ENCODE data around the gene NRG2. TPM values are rescaled to one million over a fixed set of nuclear protein-coding genes. Genes with fewer than 3 reads are reported as not detected.

The NRG2 gene
- total RNA-seq, 1 experiment from 2014 or later: 0.06 TPM

DNA sequence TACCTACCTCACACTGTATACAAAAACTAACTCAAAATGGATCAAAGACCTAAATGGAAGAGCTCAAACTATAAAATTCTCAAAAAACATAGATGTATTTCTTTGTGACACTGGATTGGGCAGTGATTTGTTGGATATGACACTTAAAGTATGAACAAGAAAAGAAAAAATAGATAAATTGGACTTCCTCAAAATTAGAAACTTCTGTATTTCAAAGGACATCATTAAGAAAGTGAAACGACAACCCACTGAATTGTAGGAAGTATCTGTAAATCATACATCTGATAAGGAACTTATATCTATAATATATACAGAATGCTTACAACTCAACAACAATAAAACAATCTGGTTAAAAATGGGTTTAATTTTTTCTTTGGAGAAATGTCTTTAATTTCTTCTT lies 96.7 kb downstream of the NRG2 start:
- DNase-seq: no peak
- H3K27me3 ChIP-seq: no peaks in the 10 kb centered on the region
- 0 out of 2 replicates have a peak, but pooled peaks cover 6% of the 10 kb centered on the region for H3K9me3 ChIP-seq (replicated peaks)
- no peaks in the 10 kb centered on the region for H3K36me3 ChIP-seq
- no peaks in the 10 kb centered on the region for H3K4me1 ChIP-seq
- no peak overlapping the region for H3K4me3 ChIP-seq
- no peak overlapping the region for H3K27ac ChIP-seq

DNA sequence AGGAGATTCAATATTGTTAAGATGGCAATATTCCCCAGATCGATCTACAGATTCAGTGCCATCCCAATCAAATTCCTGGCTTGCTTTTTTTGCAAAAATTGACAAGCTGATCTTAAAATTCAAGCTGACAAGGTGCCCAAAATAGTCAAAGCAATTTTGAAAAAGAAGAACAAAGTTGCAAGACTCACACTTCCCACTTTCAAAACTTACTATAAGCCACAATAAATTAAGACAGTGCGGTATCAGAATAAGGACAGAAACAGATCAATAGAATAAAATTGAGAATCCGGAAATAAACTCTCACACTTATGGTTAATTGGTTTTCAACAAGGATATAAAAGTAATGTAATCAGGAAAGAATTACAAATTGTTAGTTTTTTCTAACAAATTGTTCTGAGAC lies 97.1 kb downstream of the NRG2 start:
- DNase-seq: no peak
- H3K4me1 ChIP-seq: no peaks in the 10 kb centered on the region
- 0 out of 2 replicates have a peak, but pooled peaks cover 6% of the 10 kb centered on the region for H3K9me3 ChIP-seq (replicated peaks)

DNA sequence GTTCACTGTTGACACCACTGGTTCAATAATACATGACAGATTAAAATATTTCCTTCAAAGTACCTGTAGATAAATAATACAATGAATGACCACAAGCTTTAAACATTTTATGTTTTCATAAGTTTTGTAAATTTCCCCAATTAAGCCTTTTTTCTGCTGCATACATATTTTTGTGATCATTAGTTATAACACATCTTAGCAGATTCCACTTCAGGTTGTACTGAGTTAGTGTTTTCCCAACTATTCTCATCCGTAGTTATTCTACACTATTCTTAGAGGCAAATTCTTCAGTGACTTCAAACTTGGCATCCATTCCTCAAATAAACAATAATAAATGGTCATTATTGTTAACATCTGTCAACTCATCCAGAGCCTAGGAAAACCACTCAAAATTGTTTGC lies 100.9 kb downstream of the NRG2 start:
- Histone ChIP-seq H3K4me3 (no peak overlapping the region), H3K36me3 (no peaks in the 10 kb centered on the region), H3K27me3 (no peaks in the 10 kb centered on the region), H3K9me3 (replicated peaks) (0 out of 2 replicates have a peak, but pooled peaks cover 6% of the 10 kb centered on the region), H3K4me1 (no peaks in the 10 kb centered on the region), H3K27ac (no peak overlapping the region)
- no peak for DNase-seq

More for the DNA sequence above, 97.1 kb downstream of the NRG2 start:
- Histone ChIP-seq H3K27ac (no peak overlapping the region), H3K27me3 (no peaks in the 10 kb centered on the region), H3K4me3 (no peak overlapping the region), H3K36me3 (no peaks in the 10 kb centered on the region)

DNA sequence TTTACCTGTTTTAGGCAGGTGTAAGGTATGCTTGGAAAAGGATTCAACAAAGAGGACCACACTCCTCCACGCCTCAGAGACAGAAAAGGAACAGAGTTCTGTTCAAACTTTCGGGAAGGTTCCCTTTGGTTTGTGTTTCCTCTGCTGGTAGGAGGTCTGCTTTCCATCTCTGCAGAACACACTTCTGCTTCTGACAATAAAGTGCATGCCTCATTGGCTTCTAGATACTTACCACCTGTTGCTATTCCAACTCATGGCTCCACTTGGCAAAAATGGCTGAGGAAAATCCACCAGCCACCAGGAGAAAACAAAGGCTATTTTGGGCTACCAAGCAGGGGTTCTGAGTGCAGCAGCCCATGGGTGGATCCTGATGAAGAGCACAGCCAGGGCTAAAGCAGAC lies 112.7 kb downstream of the NRG2 start:
- no peaks in the 10 kb centered on the region for H3K27me3 ChIP-seq
- no peak for DNase-seq

DNA sequence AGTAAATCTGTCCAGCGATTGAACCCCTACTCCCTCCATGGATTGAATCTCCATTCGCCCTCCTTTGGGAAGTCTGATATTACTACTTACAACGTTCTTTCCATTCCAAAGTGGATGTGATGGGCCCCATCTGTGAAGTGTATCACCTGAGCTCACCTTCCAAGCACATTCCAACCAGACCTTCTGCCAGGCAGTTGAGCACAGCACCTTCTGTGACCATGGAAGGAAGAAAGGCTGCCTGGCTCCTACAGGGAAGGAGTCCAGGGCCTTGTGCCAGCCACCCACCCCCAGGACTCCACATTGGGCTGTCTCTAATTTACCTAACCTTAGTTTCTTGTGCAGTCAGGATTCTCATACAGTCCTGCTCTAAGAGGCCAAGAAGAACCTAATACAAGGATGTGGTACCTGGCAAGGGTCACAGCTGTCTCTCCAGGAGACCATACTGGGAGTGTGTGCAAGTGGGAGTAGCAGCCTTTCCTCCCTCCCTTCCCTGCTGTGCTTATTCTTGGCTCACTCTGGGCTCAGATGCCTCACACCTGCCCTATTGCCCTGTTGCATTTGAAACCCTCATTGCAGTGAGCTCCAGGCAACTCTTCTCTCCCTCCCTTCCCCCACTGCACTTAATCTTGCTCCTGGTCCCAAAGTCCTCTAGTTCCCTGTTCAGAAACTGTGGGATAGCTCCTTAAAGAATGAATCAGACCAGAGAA lies 116.1 kb downstream of the NRG2 start:
- DNase-seq: no peak
- Histone ChIP-seq H3K9me3 (replicated peaks) (0 out of 2 replicates have a peak, but pooled peaks cover 2% of the 10 kb centered on the region), H3K4me1 (no peaks in the 10 kb centered on the region), H3K27me3 (no peaks in the 10 kb centered on the region), H3K27ac (no peak overlapping the region), H3K36me3 (no peaks in the 10 kb centered on the region), H3K4me3 (no peak overlapping the region)

More for the DNA sequence above, 112.7 kb downstream of the NRG2 start:
- Histone ChIP-seq H3K4me1 (no peaks in the 10 kb centered on the region), H3K36me3 (no peaks in the 10 kb centered on the region), H3K4me3 (no peak overlapping the region), H3K9me3 (replicated peaks) (0 out of 2 replicates have a peak, but pooled peaks cover 2% of the 10 kb centered on the region), H3K27ac (no peak overlapping the region)

DNA sequence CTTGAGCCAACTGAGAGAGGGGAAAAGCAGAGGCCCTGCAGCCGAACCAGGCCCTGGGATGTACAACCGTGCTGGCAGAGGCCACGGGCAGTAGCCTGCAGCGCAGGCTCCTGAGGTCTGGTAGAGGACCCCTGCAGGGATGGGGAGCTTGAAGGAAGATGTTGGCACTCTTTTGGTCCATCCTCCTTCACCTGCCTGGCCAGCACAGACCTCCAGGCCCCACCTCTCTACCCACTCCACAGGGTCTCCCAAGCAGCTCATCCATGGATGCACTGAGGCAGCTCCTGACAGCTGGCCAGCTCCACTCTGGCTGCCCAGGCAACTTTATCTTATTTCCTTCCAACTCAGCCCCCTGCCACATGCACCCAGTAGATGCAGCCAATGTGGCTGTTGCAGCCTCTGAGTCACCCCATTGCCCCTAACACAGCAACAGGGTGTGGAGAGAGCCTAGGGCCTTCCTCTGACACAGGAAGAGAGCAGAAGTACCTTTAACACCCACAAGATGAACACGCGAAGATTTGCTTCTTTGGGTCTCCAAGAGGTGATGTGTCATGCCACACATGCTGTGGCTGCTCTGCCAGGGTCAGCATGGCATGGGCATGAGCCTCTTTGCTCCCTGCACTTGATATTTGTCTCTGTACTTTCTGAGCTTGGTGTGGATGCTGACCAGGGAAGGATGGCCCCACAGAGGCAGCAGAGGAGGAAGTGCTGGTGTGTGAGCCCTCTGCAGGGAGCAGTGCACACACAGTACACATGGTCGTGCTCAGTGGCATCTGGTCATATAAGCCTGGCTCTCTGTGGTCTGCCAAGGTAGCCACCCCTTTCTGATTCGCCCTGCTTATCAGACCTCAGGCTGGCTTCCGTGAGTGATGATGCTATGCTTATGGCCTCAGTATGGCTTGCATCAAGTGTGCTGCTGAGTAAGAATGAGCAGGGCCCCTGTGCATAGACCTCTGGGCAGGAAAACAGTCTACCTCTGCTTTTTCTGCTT lies 117.2 kb downstream of the NRG2 start:
- H3K4me3 ChIP-seq: no peak overlapping the region
- no peak overlapping the region for H3K27ac ChIP-seq
- no peaks in the 10 kb centered on the region for H3K36me3 ChIP-seq
- H3K27me3 ChIP-seq: no peaks in the 10 kb centered on the region
- H3K4me1 ChIP-seq: no peaks in the 10 kb centered on the region
- no peaks in the 10 kb centered on the region for H3K9me3 ChIP-seq (replicated peaks)
- DNase-seq: no peak

DNA sequence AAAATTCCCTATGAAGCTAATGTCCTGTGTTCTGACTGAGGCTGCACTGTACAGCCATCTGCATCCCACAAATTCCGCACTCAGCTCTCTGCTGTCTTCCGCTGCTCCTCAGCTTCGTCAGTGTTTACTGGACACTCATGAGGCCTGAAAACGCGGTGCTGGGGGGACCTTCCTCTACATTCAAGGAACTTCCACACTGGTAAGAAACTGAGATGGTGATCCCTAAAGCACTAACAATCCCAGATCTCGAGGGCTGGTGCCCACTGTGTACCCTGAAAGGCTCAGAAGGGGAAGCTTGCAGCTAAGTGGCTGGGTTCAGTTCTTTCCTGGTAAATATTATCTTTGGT lies 117.9 kb downstream of the NRG2 start:
- Histone ChIP-seq H3K4me3 (no peak overlapping the region), H3K27ac (no peak overlapping the region), H3K4me1 (no peaks in the 10 kb centered on the region), H3K36me3 (no peaks in the 10 kb centered on the region), H3K9me3 (replicated peaks) (no peaks in the 10 kb centered on the region), H3K27me3 (no peaks in the 10 kb centered on the region)
- DNase-seq: no peak

DNA sequence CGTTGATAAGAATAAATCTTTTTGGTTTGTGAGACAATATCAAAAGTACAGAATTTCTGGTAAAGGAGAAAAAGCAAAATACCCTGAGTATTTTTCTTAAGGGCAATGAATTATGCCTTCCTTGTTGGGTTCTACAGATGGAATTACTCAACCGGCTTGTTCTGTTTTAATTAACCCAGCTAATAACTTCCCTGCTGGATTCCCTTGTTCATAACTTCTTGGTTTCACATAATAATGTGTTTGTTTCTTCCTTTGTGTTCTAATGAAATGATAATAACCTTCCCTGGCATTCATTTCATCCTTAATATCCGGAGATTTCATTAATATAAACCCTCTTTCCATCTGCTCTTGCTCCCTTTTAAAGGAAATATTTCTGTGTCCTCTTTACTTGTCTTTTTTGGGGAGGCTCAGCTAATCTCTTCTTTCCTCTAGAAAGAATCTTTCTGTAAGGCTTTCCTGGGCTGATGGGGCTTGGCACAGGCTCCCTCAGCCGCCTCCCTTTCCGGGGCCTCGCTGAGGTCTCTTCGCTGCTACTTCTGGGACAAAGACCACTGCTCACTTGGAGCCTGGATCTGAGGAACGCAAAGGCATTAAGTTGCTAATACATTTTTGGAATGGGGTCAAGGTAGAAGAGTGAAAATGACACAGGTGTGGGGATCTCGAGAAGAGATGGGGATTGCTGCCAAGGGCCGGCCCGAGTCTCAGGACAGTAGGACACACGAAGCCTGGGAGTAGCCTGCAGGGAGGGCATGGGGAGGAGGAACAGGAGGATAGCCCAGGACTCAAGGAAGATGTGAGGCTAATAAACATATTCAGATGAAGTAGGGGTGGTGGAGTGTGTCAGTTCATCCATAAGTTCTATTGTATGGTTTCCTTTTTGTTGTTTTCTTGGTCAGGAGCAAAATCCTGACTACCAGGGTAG lies 118.5 kb downstream of the NRG2 start:
- Histone ChIP-seq H3K9me3 (replicated peaks) (no peaks in the 10 kb centered on the region), H3K4me3 (no peak overlapping the region), H3K4me1 (no peaks in the 10 kb centered on the region), H3K36me3 (no peaks in the 10 kb centered on the region), H3K27me3 (no peaks in the 10 kb centered on the region), H3K27ac (no peak overlapping the region)
- DNase-seq: no peak

DNA sequence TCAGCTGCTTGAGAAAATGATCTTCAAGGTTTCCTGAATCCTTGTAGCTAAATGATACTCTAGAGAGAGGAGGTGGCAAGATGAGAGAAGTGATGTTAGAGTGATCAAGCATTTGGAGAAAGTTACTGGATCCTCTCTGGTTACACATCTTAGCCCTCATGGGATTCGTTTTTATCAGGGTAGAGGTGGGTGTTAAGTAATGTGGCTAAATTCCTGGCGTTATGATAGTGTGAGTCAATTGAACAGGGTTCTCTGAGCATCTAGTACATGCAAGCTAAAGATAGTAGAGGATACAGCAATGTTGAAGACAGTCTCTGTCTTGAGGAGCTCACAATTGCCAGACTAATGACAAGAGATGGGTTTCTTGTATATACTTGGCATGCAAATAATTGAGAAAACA lies 123.8 kb downstream of the NRG2 start:
- H3K36me3 ChIP-seq: no peaks in the 10 kb centered on the region
- no peak overlapping the region for H3K27ac ChIP-seq
- DNase-seq: no peak
- H3K4me1 ChIP-seq: no peaks in the 10 kb centered on the region
- no peaks in the 10 kb centered on the region; the same call in 1 of the 2 replicates for H3K9me3 ChIP-seq (replicated peaks)
- no peaks in the 10 kb centered on the region for H3K27me3 ChIP-seq
- H3K4me3 ChIP-seq: no peak overlapping the region

DNA sequence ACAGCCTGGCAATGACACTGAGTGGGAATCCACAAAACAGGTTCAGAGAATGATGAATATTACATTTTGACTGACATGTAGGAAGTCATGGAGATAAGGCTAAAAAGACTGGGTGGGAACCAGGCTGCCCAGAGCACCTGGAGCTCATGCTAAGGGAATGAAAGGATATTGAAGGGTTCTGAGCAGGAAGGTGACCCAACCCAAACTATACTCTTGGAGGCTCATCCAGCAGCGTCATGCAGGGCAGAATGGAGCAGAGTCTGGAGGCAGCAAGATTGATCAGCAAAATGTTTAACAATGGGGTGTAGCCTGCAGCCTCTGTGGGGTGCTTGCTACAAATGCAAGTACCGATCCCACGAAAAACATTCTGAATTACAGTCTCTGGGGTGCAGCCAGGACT lies 127.3 kb downstream of the NRG2 start:
- Histone ChIP-seq H3K4me1 (no peaks in the 10 kb centered on the region), H3K9me3 (replicated peaks) (no peaks in the 10 kb centered on the region; the same call in 1 of the 2 replicates), H3K4me3 (no peak overlapping the region), H3K27ac (no peak overlapping the region), H3K27me3 (no peaks in the 10 kb centered on the region), H3K36me3 (no peaks in the 10 kb centered on the region)
- DNase-seq: no peak

DNA sequence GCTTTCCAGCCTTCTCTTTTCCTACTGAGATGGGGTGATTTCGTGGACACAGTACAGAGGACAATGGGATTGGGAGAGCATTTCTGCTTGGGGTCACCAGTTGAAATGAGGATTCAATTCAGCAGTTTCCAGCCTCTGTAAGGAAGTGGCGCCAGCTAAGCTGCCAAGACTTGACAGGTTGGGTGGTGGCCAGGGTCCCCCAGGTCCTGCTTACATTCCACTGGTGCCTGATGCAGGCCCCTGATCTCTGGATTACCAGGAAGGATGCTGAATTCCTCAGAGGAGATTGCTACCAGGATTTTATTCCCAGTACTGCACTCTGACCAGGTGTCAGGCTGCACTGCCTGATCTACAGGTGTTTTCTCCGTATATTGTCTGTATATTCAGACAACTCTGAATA lies 127.8 kb downstream of the NRG2 start:
- Histone ChIP-seq H3K4me3 (no peak overlapping the region), H3K36me3 (no peaks in the 10 kb centered on the region), H3K4me1 (no peaks in the 10 kb centered on the region), H3K27me3 (no peaks in the 10 kb centered on the region; the same call in 1 of the 2 replicates), H3K9me3 (replicated peaks) (no peaks in the 10 kb centered on the region; the same call in 1 of the 2 replicates), H3K27ac (no peak overlapping the region)
- no peak for DNase-seq

DNA sequence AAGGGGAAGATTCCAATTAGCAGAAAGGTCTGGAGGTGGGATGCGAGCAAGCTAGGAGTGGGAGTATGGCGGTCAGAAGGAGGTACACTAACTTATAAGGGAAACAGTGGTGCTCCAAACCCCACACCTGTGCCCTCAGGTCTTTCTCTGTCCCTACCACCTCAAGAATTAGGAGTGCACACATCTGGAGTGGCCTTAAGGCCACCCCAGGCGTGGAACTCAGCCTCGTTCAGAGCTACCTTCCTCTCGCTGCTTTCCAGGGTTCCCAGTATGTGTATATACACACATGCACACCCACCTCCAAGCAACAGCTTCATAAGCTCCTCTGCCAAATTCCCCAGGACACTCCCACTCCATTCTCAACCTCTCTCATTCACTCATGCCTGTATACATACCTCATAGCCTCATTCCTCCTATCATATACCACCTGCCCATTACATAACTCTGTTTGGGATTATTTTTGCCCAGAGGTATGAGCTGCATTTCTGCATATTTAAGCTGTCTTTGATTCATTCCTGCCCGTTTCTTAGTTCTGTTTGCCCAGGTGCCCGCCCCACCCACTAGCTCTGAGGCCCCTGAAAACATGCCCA lies 128.8 kb downstream of the NRG2 start:
- Histone ChIP-seq H3K9me3 (replicated peaks) (no peaks in the 10 kb centered on the region; the same call in 1 of the 2 replicates), H3K27me3 (no peaks in the 10 kb centered on the region; the same call in 1 of the 2 replicates), H3K27ac (no peak overlapping the region), H3K36me3 (no peaks in the 10 kb centered on the region), H3K4me3 (no peak overlapping the region), H3K4me1 (no peaks in the 10 kb centered on the region)
- no peak for DNase-seq

DNA sequence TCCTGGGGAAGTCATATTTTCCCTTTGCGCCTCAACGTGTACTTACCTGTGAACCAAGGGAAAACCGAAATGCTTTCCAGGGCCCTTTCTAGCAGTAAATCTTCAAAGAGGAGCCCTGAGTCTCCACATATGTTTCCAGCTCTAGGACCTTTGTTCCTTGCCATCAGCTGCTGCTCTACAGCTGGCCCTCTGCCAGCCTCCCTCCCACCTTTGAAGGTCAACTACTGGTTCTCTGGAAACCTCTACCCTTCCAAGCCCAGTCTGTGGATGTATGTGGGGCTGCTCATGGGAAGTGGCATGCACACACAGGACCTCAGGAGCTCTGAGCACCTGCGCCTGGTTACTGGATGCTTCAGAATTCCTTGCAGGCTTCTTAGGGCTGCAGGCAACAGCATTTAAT lies 130.3 kb downstream of the NRG2 start:
- H3K36me3 ChIP-seq: no peaks in the 10 kb centered on the region
- no peak overlapping the region for H3K27ac ChIP-seq
- no peaks in the 10 kb centered on the region; the same call in 1 of the 2 replicates for H3K27me3 ChIP-seq
- H3K4me3 ChIP-seq: no peak overlapping the region
- H3K4me1 ChIP-seq: no peaks in the 10 kb centered on the region
- peak in 1 of 2 experiments; percentile 9 for DNase-seq
- no peaks in the 10 kb centered on the region; the same call in 1 of the 2 replicates for H3K9me3 ChIP-seq (replicated peaks)

DNA sequence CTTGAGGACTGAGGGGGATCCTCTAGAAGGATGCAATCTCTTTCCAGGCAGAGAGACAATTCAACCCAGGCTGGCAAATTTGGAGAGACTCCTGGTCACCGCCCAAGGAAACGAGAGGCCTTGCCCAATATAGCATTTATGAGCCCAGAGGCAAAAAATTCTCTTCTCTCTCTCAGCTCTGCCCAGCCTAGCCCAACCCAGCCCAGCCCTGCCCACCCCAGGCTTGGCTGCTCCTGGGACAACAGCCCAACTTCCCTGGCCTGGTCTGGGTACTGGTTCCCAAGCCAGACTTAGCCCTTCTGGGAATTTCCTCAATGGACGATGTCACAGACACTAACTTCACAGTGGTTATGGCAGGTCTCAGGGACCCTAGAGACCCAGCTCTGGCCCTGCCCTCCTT lies 130.9 kb downstream of the NRG2 start:
- Histone ChIP-seq H3K36me3 (no peaks in the 10 kb centered on the region), H3K27me3 (no peaks in the 10 kb centered on the region; the same call in 1 of the 2 replicates), H3K4me3 (no peak overlapping the region), H3K27ac (no peak overlapping the region), H3K9me3 (replicated peaks) (no peaks in the 10 kb centered on the region; the same call in 1 of the 2 replicates), H3K4me1 (no peaks in the 10 kb centered on the region)
- no peak for DNase-seq
